ENCODE data around the gene MARK3. TPM values are rescaled to one million over a fixed set of nuclear protein-coding genes. Genes with fewer than 3 reads are reported as not detected.

MARK3 gene
- total RNA-seq, 1 donor from 2014 or later: 138 TPM

GRCh38 chr14:103488960-103489359 is 103.7 kb downstream of the MARK3 start:
- Mint-ChIP-seq H3K4me1 (ENCODE audit: low read depth) (no peaks in the 10 kb centered on the region), H3K27me3 (no peaks in the 10 kb centered on the region), H3K36me3 (ENCODE audit: insufficient read depth) (peaks cover 11% of the 10 kb centered on the region), H3K9me3 (ENCODE audit: low read depth) (no peaks in the 10 kb centered on the region), H3K27ac (no peak overlapping the region), H3K4me3 (ENCODE audit: low read depth) (no peak overlapping the region)
- TF ChIP-seq CTCF (IDR thresholded peaks at IDR 0.05; ENCODE audit: unreplicated experiment): no peak
- no peak for DNase-seq (ENCODE audit: low spot score, unreplicated experiment)

- Mint-ChIP-seq H3K27ac (peak overlapping the region; percentile 41), H3K27me3 (no peaks in the 10 kb centered on the region), H3K4me3 (ENCODE audit: low read depth) (no peak overlapping the region), H3K9me3 (ENCODE audit: low read depth) (no peaks in the 10 kb centered on the region), H3K36me3 (ENCODE audit: insufficient read depth) (peaks cover 11% of the 10 kb centered on the region), H3K4me1 (ENCODE audit: low read depth) (no peaks in the 10 kb centered on the region)
- TF ChIP-seq CTCF (IDR thresholded peaks at IDR 0.05; ENCODE audit: unreplicated experiment): no peak
- no peak for DNase-seq (ENCODE audit: low spot score, unreplicated experiment)
These were observed 104.4 kb downstream of the MARK3 start for GRCh38 chr14:103489621-103490020.

GRCh38 chr14:103491691-103492090 is 106.5 kb downstream of the MARK3 start:
- no peak for TF ChIP-seq CTCF (IDR thresholded peaks at IDR 0.05; ENCODE audit: unreplicated experiment)
- Mint-ChIP-seq H3K36me3 (ENCODE audit: insufficient read depth) (peaks cover 10% of the 10 kb centered on the region), H3K4me1 (ENCODE audit: low read depth) (no peaks in the 10 kb centered on the region), H3K4me3 (ENCODE audit: low read depth) (no peak overlapping the region), H3K9me3 (ENCODE audit: low read depth) (no peaks in the 10 kb centered on the region), H3K27me3 (no peaks in the 10 kb centered on the region), H3K27ac (peak overlapping the region; percentile 34)
- no peak for DNase-seq (ENCODE audit: low spot score, unreplicated experiment)

GRCh38 chr14:103492156-103492925 is 107.1 kb downstream of the MARK3 start:
- H3K27me3 Mint-ChIP-seq: no peaks in the 10 kb centered on the region
- no peak for TF ChIP-seq CTCF (IDR thresholded peaks at IDR 0.05; ENCODE audit: unreplicated experiment)
- no peaks in the 10 kb centered on the region for H3K4me1 Mint-ChIP-seq (ENCODE audit: low read depth)
- no peak overlapping the region for H3K4me3 Mint-ChIP-seq (ENCODE audit: low read depth)
- H3K36me3 Mint-ChIP-seq (ENCODE audit: insufficient read depth): peaks cover 10% of the 10 kb centered on the region
- no peaks in the 10 kb centered on the region for H3K9me3 Mint-ChIP-seq (ENCODE audit: low read depth)
- DNase-seq (ENCODE audit: low spot score, unreplicated experiment): no peak
- H3K27ac Mint-ChIP-seq: no peak overlapping the region

GRCh38 chr14:103495854-103496253 is 110.6 kb downstream of the MARK3 start:
- no peak for TF ChIP-seq CTCF (IDR thresholded peaks at IDR 0.05; ENCODE audit: unreplicated experiment)
- no peaks in the 10 kb centered on the region for H3K27me3 Mint-ChIP-seq
- H3K9me3 Mint-ChIP-seq (ENCODE audit: low read depth): no peaks in the 10 kb centered on the region
- H3K4me3 Mint-ChIP-seq (ENCODE audit: low read depth): no peak overlapping the region
- no peak overlapping the region for H3K27ac Mint-ChIP-seq
- no peaks in the 10 kb centered on the region for H3K4me1 Mint-ChIP-seq (ENCODE audit: low read depth)
- peaks cover 3% of the 10 kb centered on the region for H3K36me3 Mint-ChIP-seq (ENCODE audit: insufficient read depth)
- no peak for DNase-seq (ENCODE audit: low spot score, unreplicated experiment)
